K562 (cell line): ENCODE data around the gene ACACB.

Experiments used
- EZH2 ChIP-seq: IDR thresholded peaks from 2 replicates; pipeline ENCODE4 v1.6.1; 2012; ENCODE audit warnings: low read depth, mild to moderate bottlenecking, inconsistent platforms, low read length, borderline replicate concordance
- FOXJ3 ChIP-seq: sonication (generic); formaldehyde crosslinking; IDR thresholded peaks from 2 replicates; pipeline ENCODE4 v1.4.0; 2020; ENCODE audit warnings: mild to moderate bottlenecking, missing genetic modification reagents
- MAFF ChIP-seq: IDR thresholded peaks from 2 replicates; pipeline ENCODE4 v1.6.1; 2012; ENCODE audit warnings: low read length, improper control_type of control experiment
- POLR2A ChIP-seq: fragments of 450-650 bp; conservative IDR thresholded peaks from 2 replicates; pipeline ENCODE4 v1.6.1; 2016
- TBL1XR1 ChIP-seq, 2 experiments: IDR thresholded peaks; 2 replicates each; pipeline ENCODE4 v1.6.1; 2012; ENCODE audit warnings: improper control_type of control experiment in 2 of 2, low read length in 2 of 2, mild to moderate bottlenecking in 1 of 2

DNA sequence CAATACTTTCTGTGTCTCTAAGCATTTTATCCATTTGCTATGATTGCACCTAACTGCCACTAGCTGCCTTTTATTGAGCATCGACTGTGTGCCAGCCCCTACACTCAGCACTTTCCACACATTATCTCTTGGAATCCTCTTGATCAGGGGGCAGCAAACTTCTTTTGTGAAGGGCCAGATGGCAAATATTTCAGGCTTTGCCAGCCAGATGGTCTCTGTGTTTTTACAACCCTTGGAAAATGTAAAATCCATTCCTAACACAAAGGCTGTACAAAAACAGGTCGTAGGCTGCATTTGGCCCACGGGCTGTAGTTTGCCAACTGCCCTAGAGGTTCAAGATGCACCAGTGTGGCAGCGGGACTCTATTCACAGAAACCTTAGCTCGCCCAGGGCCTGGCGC, 173.2 kb downstream of the ACACB start:
- no peak for TF ChIP-seq EZH2
- TF ChIP-seq FOXJ3 (CRISPR knock-in tag) = no peak
- TF ChIP-seq POLR2A = no peak
- TF ChIP-seq MAFF = no peak
- no peak for TF ChIP-seq TBL1XR1 (IDR thresholded peaks at IDR 0.05; ENCODE audit: low read length in 2 of 2)
